ENCODE data around the gene INF2. TPM values are rescaled to one million over a fixed set of nuclear protein-coding genes. Genes with fewer than 3 reads are reported as not detected.

Gene INF2
- total RNA-seq, 1 donor from 2014 or later: 7.8 TPM

DNA sequence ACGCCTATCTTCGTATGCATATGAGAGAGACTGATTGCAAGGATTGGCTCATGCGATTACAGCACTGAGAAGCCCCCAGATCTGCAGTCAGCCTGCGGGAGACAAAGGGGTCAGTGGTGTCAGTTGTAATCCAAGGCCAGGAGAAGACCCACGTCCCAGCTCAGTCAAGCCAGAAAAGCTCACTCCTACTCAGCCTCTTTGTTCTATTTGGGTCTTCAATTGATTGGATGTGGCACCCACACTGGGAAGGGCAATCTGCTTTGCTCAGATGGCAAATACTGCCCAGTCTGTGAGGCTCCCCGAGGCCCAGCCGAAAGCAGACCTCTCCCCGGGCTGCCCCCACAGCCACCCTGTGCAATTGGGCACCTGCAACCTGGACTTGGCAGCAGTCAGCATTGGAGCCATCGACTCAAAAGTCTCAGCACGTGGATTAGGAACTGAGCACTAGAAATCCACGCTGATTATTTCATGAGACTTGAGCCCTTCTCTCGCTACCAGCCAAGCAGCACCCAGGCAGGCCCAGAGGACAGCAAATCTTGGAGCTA, 45.3 kb upstream of the INF2 start:
- TF ChIP-seq, protein P1, sequence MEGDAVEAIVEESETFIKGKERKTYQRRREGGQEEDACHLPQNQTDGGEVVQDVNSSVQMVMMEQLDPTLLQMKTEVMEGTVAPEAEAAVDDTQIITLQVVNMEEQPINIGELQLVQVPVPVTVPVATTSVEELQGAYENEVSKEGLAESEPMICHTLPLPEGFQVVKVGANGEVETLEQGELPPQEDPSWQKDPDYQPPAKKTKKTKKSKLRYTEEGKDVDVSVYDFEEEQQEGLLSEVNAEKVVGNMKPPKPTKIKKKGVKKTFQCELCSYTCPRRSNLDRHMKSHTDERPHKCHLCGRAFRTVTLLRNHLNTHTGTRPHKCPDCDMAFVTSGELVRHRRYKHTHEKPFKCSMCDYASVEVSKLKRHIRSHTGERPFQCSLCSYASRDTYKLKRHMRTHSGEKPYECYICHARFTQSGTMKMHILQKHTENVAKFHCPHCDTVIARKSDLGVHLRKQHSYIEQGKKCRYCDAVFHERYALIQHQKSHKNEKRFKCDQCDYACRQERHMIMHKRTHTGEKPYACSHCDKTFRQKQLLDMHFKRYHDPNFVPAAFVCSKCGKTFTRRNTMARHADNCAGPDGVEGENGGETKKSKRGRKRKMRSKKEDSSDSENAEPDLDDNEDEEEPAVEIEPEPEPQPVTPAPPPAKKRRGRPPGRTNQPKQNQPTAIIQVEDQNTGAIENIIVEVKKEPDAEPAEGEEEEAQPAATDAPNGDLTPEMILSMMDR (IDR thresholded peaks at IDR 0.05): no peak
- TF ChIP-seq EZH2 (IDR thresholded peaks at IDR 0.05): no peak
- TF ChIP-seq EZH2phosphoT487 (IDR thresholded peaks at IDR 0.05): no peak
- Mint-ChIP-seq H3K4me1 (peaks cover 13% of the 10 kb centered on the region), H3K9me3 (peaks cover 17% of the 10 kb centered on the region), H3K27ac (no peak overlapping the region), H3K4me3 (no peak overlapping the region), H3K27me3 (ENCODE audit: insufficient read depth, low read depth) (peaks cover 20% of the 10 kb centered on the region), H3K36me3 (no peaks in the 10 kb centered on the region)
- no peaks in the 10 kb centered on the region for H3K4me1 ChIP-seq
- H3K4me3 ChIP-seq: no peak overlapping the region
- H3K4me2 ChIP-seq: no peak overlapping the region
- DNase-seq (ENCODE audit: low spot score): no peak
- no peaks in the 10 kb centered on the region for H4K20me1 ChIP-seq (ENCODE audit: low read depth)
- H2AFZ ChIP-seq (replicated peaks): no peak overlapping the region
- no peak overlapping the region for H3K9ac ChIP-seq
- no peak overlapping the region for H3K27ac ChIP-seq
- H3K36me3 ChIP-seq: no peaks in the 10 kb centered on the region
- no peaks in the 10 kb centered on the region for H3K79me2 ChIP-seq (ENCODE audit: low read depth)
- peaks cover under 1% of the 10 kb centered on the region for H3K27me3 ChIP-seq
- no peaks in the 10 kb centered on the region for H3F3A ChIP-seq (ENCODE audit: low read depth)
- no peaks in the 10 kb centered on the region for H3K9me3 ChIP-seq (ENCODE audit: low read depth)

DNA sequence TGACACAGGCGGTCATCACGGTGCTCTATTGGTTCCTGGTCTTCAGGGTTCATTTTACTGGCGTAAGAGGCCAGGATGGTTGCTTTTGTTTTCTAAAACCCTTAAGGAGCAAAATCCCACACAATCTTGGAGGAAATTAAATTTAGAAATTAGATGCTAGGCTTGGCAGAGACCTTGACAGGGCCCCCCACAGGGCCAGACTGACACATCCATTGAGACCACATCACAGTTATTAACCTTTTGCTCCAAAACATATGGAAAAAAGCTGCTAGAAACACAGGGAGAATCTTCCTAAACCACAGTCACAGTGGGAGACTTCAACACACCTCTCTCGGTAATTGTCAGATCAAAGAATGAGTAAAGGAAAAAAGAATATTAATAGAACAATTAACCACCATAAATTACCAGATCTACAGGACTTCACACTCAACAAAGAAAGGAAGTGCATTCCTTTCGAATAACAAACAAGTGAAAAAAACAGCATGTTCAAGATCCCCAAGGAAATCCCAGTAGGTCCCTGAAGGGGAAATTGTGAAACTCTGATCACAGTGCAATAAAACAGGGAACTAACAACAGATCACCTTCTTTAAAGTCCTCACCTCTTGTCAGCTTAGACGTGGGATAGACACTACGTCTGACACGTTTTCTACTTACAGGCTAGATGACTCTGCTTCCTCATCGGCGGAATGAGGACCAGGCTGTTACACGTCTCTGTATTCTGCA, 44.6 kb upstream of the INF2 start:
- H3K4me1 ChIP-seq: no peaks in the 10 kb centered on the region
- no peak overlapping the region for H3K4me2 ChIP-seq
- H3K36me3 Mint-ChIP-seq: no peaks in the 10 kb centered on the region
- peaks cover 17% of the 10 kb centered on the region for H3K9me3 Mint-ChIP-seq
- DNase-seq (ENCODE audit: low spot score): no peak
- peak overlapping the region; percentile 40 for H3K27ac Mint-ChIP-seq
- no peaks in the 10 kb centered on the region for H3K36me3 ChIP-seq
- no peaks in the 10 kb centered on the region for H3F3A ChIP-seq (ENCODE audit: low read depth)
- no peak overlapping the region for H3K9ac ChIP-seq
- no peaks in the 10 kb centered on the region for H4K20me1 ChIP-seq (ENCODE audit: low read depth)
- no peaks in the 10 kb centered on the region for H3K79me2 ChIP-seq (ENCODE audit: low read depth)
- no peak overlapping the region for H3K27ac ChIP-seq
- H3K9me3 ChIP-seq (ENCODE audit: low read depth): no peaks in the 10 kb centered on the region
- H3K4me1 Mint-ChIP-seq: peaks cover 16% of the 10 kb centered on the region
- peaks cover 18% of the 10 kb centered on the region for H3K27me3 Mint-ChIP-seq (ENCODE audit: insufficient read depth, low read depth)
- H3K4me3 ChIP-seq: no peak overlapping the region
- H2AFZ ChIP-seq (replicated peaks): no peak overlapping the region
- peaks cover 7% of the 10 kb centered on the region for H3K27me3 ChIP-seq
- TF ChIP-seq, protein P1 (IDR thresholded peaks at IDR 0.05): no peak
- TF ChIP-seq EZH2 (IDR thresholded peaks at IDR 0.05) (no peak), EZH2phosphoT487 (IDR thresholded peaks at IDR 0.05) (no peak)
- H3K4me3 Mint-ChIP-seq: no peak overlapping the region

DNA sequence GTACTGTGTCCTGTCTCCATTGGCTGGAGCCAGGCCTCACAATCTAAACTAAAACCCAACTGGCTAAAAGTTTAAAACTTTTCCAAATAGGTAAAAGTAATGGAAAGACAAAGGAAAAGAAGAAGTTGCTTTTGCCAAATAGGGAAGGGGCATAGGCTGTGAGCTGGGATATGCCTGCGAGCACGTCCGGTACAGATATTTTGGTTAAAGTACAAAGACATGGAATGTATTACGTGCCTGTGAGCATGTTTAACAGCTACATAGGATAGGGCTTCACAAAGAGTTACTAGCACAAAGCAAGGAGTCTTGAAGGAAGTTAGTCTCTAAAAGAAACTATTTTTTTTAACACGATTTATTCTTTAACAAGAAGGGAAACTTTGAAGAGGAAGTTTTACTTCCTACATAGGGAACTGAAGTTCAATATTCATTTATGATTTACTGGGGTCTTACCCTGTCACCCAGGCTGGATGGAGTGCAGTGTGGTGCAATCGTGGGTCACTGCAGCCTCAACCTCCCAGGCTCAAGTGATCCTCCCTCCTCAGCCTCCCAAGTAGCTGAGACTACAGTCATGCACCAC, 41.9 kb upstream of the INF2 start:
- Histone ChIP-seq H3K27me3 (peaks cover 8% of the 10 kb centered on the region), H3K4me2 (no peak overlapping the region), H3K4me1 (no peaks in the 10 kb centered on the region), H3K36me3 (no peaks in the 10 kb centered on the region), H3K4me3 (no peak overlapping the region), H2AFZ (replicated peaks) (no peak overlapping the region), H3K9ac (no peak overlapping the region), H3K27ac (no peak overlapping the region), H3K9me3 (ENCODE audit: low read depth) (no peaks in the 10 kb centered on the region), H3F3A (ENCODE audit: low read depth) (no peaks in the 10 kb centered on the region), H3K79me2 (ENCODE audit: low read depth) (no peaks in the 10 kb centered on the region), H4K20me1 (ENCODE audit: low read depth) (no peaks in the 10 kb centered on the region)
- Mint-ChIP-seq H3K27ac (no peak overlapping the region), H3K36me3 (no peaks in the 10 kb centered on the region), H3K9me3 (peaks cover 22% of the 10 kb centered on the region), H3K4me1 (peaks cover 16% of the 10 kb centered on the region), H3K4me3 (no peak overlapping the region), H3K27me3 (ENCODE audit: insufficient read depth, low read depth) (peaks cover 17% of the 10 kb centered on the region)
- DNase-seq (ENCODE audit: low spot score): no peak
- TF ChIP-seq EZH2 (IDR thresholded peaks at IDR 0.05): no peak
- no peak for TF ChIP-seq EZH2phosphoT487 (IDR thresholded peaks at IDR 0.05)
- TF ChIP-seq, protein P1 (IDR thresholded peaks at IDR 0.05): no peak

Measured in neural progenitor cell (in vitro differentiated cells).